NCI-H2227 treated with DMSO at 0.1 percent for 48 hours (cell line): ENCODE measurements around the gene AKNA.

Experiments
- DNase-seq: peaks from one replicate; lab custom pipeline; 2025; lab: John Stamatoyannopoulos, UW

Gene AKNA

GRCh38 chr9:114417511-114417910, 29.7 kb upstream of the AKNA start:
- no peak for DNase-seq

GRCh38 chr9:114416906-114417305, 29.1 kb upstream of the AKNA start:
- no peak for DNase-seq

- DNase-seq, result no peak
These were observed 28.5 kb upstream of the AKNA start for GRCh38 chr9:114416290-114416689.

GRCh38 chr9:114414346-114414745, 26.6 kb upstream of the AKNA start:
- DNase-seq, result no peak

GRCh38 chr9:114413861-114414301, 26.1 kb upstream of the AKNA start:
- DNase-seq, result no peak

GRCh38 chr9:114412048-114412683, 24.4 kb upstream of the AKNA start:
- DNase-seq, result no peak

- no peak for DNase-seq
These were observed 23.7 kb upstream of the AKNA start for GRCh38 chr9:114411452-114411851.

GRCh38 chr9:114410910-114411309, 23.1 kb upstream of the AKNA start:
- no peak for DNase-seq

GRCh38 chr9:114409842-114410241, 22.1 kb upstream of the AKNA start:
- no peak for DNase-seq

GRCh38 chr9:114409103-114409780, 21.5 kb upstream of the AKNA start:
- DNase-seq, result no peak

GRCh38 chr9:114408645-114409044, 20.9 kb upstream of the AKNA start:
- DNase-seq, result no peak

- no peak for DNase-seq
These were observed 20.1 kb upstream of the AKNA start for GRCh38 chr9:114407889-114408288.

- no peak for DNase-seq
These were observed 18.7 kb upstream of the AKNA start for GRCh38 chr9:114406441-114406840.

GRCh38 chr9:114405294-114406034, 17.7 kb upstream of the AKNA start:
- peak; percentile 77 for DNase-seq

GRCh38 chr9:114404531-114404930, 16.7 kb upstream of the AKNA start:
- DNase-seq, result no peak

GRCh38 chr9:114403153-114403756, 15.5 kb upstream of the AKNA start:
- no peak for DNase-seq

GRCh38 chr9:114401344-114401743, 13.6 kb upstream of the AKNA start:
- no peak for DNase-seq

- DNase-seq, result no peak
These were observed 13.0 kb upstream of the AKNA start for GRCh38 chr9:114400772-114401171.

GRCh38 chr9:114400219-114400618, 12.4 kb upstream of the AKNA start:
- no peak for DNase-seq

GRCh38 chr9:114399381-114399780, 11.6 kb upstream of the AKNA start:
- no peak for DNase-seq

- peak; percentile 88 for DNase-seq
These were observed 10.2 kb upstream of the AKNA start for GRCh38 chr9:114397848-114398605.
